Measurements from ENCODE around the gene RBM10. TPM values are rescaled to one million over a fixed set of nuclear protein-coding genes. Genes with fewer than 3 reads are reported as not detected.
A peak's percentile ranks its signal among the peaks of the same experiment; 100 is the strongest.

The RBM10 gene
- total and polyA plus RNA-seq, 9 of the 15 experiments (the other 6 are each of a cell fraction or from before 2014, with no cell fraction given), result 1.1 to 61.7 (median 31.5) TPM

GRCh38 chrX:47232803-47233332 is 87.8 kb downstream of the RBM10 start, which contains the start of gene USP11 (continued):
- TF ChIP-seq MNT (conservative IDR thresholded peaks at IDR 0.05) (peak; percentile 27 to 60; a peak in 2 of 4 replicates), FOXJ2 (tag; IDR thresholded peaks at IDR 0.05) (no peak), EHMT2 (IDR thresholded peaks at IDR 0.05) (no peak), SPI1 (IDR thresholded peaks at IDR 0.05; ENCODE audit: borderline replicate concordance, low read depth, low read length) (peak; percentile 35; the same call in 1 of the 2 replicates), KDM4B (IDR thresholded peaks at IDR 0.05; ENCODE audit: borderline replicate concordance in 2 of 2, low read depth in 1 of 2) (no peak), YY1 (IDR thresholded peaks at IDR 0.05; ENCODE audit: borderline replicate concordance in 1 of 3, control insufficient read depth in 1 of 3, extremely low read depth in 1 of 3, insufficient read depth in 3 of 3, insufficient read length in 1 of 3, insufficient replicate concordance in 2 of 3, low read depth in 1 of 3, low read length in 2 of 3) (peak in 2 of 3 experiments; percentile 81 to 86), ZBTB12 (CRISPR knock-in tag; IDR thresholded peaks at IDR 0.05) (no peak), NR3C1 (CRISPR knock-in tag; IDR thresholded peaks at IDR 0.05) (no peak), ZNF239 (CRISPR knock-in tag; IDR thresholded peaks at IDR 0.05) (no peak), FOXK2 (conservative IDR thresholded peaks at IDR 0.05 in 1 of 2, IDR thresholded peaks at IDR 0.05 in 1 of 2; ENCODE audit: low read depth in 2 of 2) (no peak), BRF1 (IDR thresholded peaks at IDR 0.05; ENCODE audit: borderline replicate concordance, extremely low read depth, insufficient read length) (no peak), RREB1 (CRISPR knock-in tag; IDR thresholded peaks at IDR 0.05) (no peak), SOX6 (IDR thresholded peaks at IDR 0.05) (no peak), ETS2 (tag; IDR thresholded peaks at IDR 0.05; ENCODE audit: borderline replicate concordance, poor library complexity, severe bottlenecking) (no peak), CHAMP1 (IDR thresholded peaks at IDR 0.05) (no peak), ZNF143 (CRISPR knock-in tag; IDR thresholded peaks at IDR 0.05) (no peak; the same call in 1 of the 2 replicates)
